ENCODE data around the gene VSIG10L2.
"Not testable (repeated sequence)": the region's sequence is repeated elsewhere in the genome, so short reads cannot be mapped to it uniquely, and the experiment has no call there.

Gene VSIG10L2

GRCh38 chr11:125974284-125974683 lies 28.4 kb downstream of the VSIG10L2 start:
- DNase-seq: no peak

GRCh38 chr11:125975634-125976033 lies 29.8 kb downstream of the VSIG10L2 start:
- no peak for DNase-seq

GRCh38 chr11:125976156-125976555 lies 30.3 kb downstream of the VSIG10L2 start:
- DNase-seq: no peak

- no peak for DNase-seq
These were observed 31.5 kb downstream of the VSIG10L2 start for GRCh38 chr11:125977333-125977732.

- DNase-seq: no peak
These were observed 32.4 kb downstream of the VSIG10L2 start for GRCh38 chr11:125978181-125978716.

GRCh38 chr11:125978778-125979407 lies 33.0 kb downstream of the VSIG10L2 start:
- DNase-seq: no peak

GRCh38 chr11:125979511-125979910 lies 33.7 kb downstream of the VSIG10L2 start:
- no peak for DNase-seq

- no peak for DNase-seq
These were observed 34.6 kb downstream of the VSIG10L2 start for GRCh38 chr11:125980436-125980835.

- DNase-seq: no peak
These were observed 36.5 kb downstream of the VSIG10L2 start for GRCh38 chr11:125982348-125982730.

GRCh38 chr11:125985956-125986355 lies 40.1 kb downstream of the VSIG10L2 start:
- not testable (repeated sequence) for DNase-seq

- DNase-seq: no peak
These were observed 41.3 kb downstream of the VSIG10L2 start for GRCh38 chr11:125987066-125987641.

GRCh38 chr11:125990244-125990643 lies 44.4 kb downstream of the VSIG10L2 start:
- DNase-seq: no peak

GRCh38 chr11:125992893-125993292 lies 47.0 kb downstream of the VSIG10L2 start:
- DNase-seq: no peak

GRCh38 chr11:125994509-125994908 lies 48.7 kb downstream of the VSIG10L2 start:
- DNase-seq: no peak

- DNase-seq: no peak
These were observed 49.5 kb downstream of the VSIG10L2 start for GRCh38 chr11:125995313-125995712.

- no peak for DNase-seq
These were observed 52.4 kb downstream of the VSIG10L2 start for GRCh38 chr11:125998267-125998666.

GRCh38 chr11:125999234-125999880 lies 53.5 kb downstream of the VSIG10L2 start:
- no peak for DNase-seq

- DNase-seq: no peak
These were observed 56.3 kb downstream of the VSIG10L2 start for GRCh38 chr11:126002181-126002580.

Measured in stimulated activated naive CD4-positive, alpha-beta T cell (primary cell).